Stimulated activated naive CD8-positive, alpha-beta T cell treated with anti-CD3 and anti-CD28 coated beads, Interleukin-15, amount 100 ng/mL, for 72 hours (primary cell): Measurements from ENCODE around the gene CNN2.
A peak's percentile ranks its signal among the peaks of the same experiment; 100 is the strongest.

Experiments
- ATAC-seq: fragments of 150-1000 bp; cut with Tn5 transposase; 2 replicates; pipeline ENCODE4 v1.10.0; 2021; ENCODE audit warnings: mild to moderate bottlenecking, moderate library complexity
- DNase-seq, 2 donors: peaks; one replicate each; pipeline ENCODE4 v3.0.0; 2021 to 2022
- H3K27ac Mint-ChIP-seq, 2 donors: one replicate each; pipeline ENCODE4 v1.8.0; 2022; ENCODE audit warnings: mild to moderate bottlenecking in 2 of 2, mixed read lengths in 2 of 2, moderate library complexity in 2 of 2
- H3K27me3 Mint-ChIP-seq: one replicate; pipeline ENCODE4 v1.8.0; 2022; ENCODE audit warnings: mixed read lengths
- H3K4me1 Mint-ChIP-seq: one replicate; pipeline ENCODE4 v1.8.0; 2022; ENCODE audit warnings: mild to moderate bottlenecking, mixed read lengths
- H3K4me3 Mint-ChIP-seq, 2 donors: one replicate each; pipeline ENCODE4 v1.8.0; 2022; ENCODE audit warnings: mild to moderate bottlenecking in 2 of 2, mixed read lengths in 2 of 2, moderate library complexity in 1 of 2
- H3K9me3 Mint-ChIP-seq, 2 donors: one replicate each; pipeline ENCODE4 v1.8.0; 2022; ENCODE audit warnings: mixed read lengths in 2 of 2

The CNN2 gene

GRCh38 chr19:1082165-1082927 is 55.9 kb downstream of the CNN2 start:
- Mint-ChIP-seq H3K27me3 (no peaks in the 10 kb centered on the region), H3K4me1 (peaks cover 93% of the 10 kb centered on the region), H3K4me3 (peak overlapping the region in 1 of 2 donors; percentile 29), H3K9me3 (no peaks in the 10 kb centered on the region), H3K27ac (peak overlapping the region in 1 of 2 donors; percentile 98)
- ATAC-seq = peak; percentile 71
- DNase-seq = peak; percentile 83 to 85

DNA sequence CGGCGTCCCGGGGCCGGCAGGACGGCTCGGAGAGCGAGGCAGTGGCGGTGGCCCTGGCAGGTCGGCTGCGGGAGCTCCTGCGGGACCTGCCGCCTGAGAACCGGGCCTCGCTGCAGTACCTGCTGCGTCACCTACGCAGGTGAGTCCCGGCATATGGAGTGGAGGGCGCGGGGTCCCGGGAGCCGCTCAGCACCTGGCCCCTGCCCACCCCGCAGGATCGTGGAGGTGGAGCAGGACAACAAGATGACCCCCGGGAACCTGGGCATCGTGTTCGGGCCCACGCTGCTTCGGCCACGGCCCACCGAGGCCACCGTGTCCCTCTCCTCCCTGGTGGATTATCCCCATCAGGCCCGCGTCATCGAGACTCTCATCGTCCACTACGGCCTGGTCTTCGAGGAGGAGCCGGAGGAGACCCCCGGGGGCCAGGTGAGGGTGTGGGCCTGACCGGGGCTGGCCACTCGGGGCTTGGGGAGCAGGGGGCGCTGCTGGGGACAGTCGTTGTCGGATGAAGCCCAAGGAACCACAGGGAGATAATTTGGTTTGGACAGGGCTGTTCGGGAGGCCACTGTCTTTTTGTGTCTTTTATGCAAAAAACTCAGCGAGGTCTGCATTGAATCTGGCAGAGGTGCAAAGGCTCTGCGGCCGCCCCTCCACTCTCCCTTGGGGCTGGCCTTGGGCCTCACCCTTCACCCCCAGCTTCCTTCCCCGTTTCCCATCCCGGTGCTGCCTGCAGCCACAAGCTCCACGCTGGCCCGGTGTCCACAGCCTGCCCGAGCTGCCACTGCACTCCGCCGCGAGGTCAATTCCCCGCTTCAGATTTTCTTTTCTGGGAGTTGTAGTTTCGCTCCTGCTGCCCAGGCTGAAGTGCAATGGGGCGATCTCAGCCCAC is 56.8 kb downstream of the CNN2 start:
- no peak for DNase-seq
- no peaks in the 10 kb centered on the region for H3K27me3 Mint-ChIP-seq

GRCh38 chr19:1084024-1084868 is 57.8 kb downstream of the CNN2 start:
- H3K9me3 Mint-ChIP-seq = no peaks in the 10 kb centered on the region
- DNase-seq = peak in 1 of 2 donors; percentile 35
- no peak for ATAC-seq
- H3K4me3 Mint-ChIP-seq = peak overlapping the region in 1 of 2 donors; percentile 37
- H3K27ac Mint-ChIP-seq = peak overlapping the region in 1 of 2 donors; percentile 96
- no peaks in the 10 kb centered on the region for H3K27me3 Mint-ChIP-seq
- peaks cover 99% of the 10 kb centered on the region for H3K4me1 Mint-ChIP-seq

More for the DNA sequence above, 56.8 kb downstream of the CNN2 start:
- Mint-ChIP-seq H3K4me1 (peaks cover 93% of the 10 kb centered on the region), H3K9me3 (no peaks in the 10 kb centered on the region), H3K27ac (peak overlapping the region in 1 of 2 donors; percentile 98), H3K4me3 (peak overlapping the region in 1 of 2 donors; percentile 37)
- no peak for ATAC-seq

- Mint-ChIP-seq H3K4me1 (peaks cover 99% of the 10 kb centered on the region), H3K27me3 (no peaks in the 10 kb centered on the region), H3K9me3 (no peaks in the 10 kb centered on the region), H3K4me3 (peak overlapping the region in 1 of 2 donors; percentile 29), H3K27ac (peak overlapping the region in 1 of 2 donors; percentile 93)
- DNase-seq (no peak), ATAC-seq (no peak)
These were observed 58.7 kb downstream of the CNN2 start for GRCh38 chr19:1085053-1085658.

DNA sequence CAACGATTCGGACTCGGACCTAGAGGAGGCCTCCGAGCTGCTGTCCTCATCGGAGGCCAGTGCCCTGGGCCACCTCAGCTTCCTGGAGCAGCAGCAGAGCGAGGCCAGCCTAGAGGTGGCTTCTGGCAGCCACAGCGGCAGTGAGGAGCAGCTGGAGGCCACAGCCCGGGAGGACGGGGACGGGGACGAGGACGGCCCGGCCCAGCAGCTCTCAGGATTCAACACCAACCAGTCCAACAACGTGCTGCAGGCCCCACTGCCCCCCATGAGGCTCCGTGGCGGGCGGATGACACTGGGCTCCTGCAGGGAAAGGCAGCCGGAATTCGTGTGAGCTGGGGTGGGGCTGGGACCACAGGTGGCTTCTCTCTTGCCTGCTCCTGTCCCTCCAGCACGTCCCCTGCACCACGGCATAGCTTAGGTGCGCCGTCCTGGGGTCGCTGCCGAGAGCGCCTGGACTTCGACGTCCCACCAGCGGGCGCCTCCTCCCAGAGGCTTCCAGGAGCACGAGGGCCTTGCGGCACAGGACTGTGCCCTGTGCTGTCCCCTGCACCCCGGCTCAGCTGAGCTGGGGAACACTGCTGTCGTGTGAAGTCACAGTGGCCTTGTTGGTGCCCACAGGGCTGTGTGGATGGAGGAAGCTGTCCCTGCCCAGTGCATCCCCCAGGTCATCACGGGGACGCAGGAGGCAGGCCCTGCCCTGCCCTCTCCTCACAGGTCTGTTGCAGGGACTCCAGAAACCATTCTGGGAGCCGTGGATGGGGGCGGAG is 59.5 kb downstream of the CNN2 start:
- Mint-ChIP-seq H3K27ac (peak overlapping the region in 1 of 2 donors; percentile 93), H3K4me1 (peaks cover 99% of the 10 kb centered on the region), H3K27me3 (no peaks in the 10 kb centered on the region), H3K4me3 (peak overlapping the region in 1 of 2 donors; percentile 29), H3K9me3 (no peaks in the 10 kb centered on the region)
- no peak for ATAC-seq
- DNase-seq = no peak

DNA sequence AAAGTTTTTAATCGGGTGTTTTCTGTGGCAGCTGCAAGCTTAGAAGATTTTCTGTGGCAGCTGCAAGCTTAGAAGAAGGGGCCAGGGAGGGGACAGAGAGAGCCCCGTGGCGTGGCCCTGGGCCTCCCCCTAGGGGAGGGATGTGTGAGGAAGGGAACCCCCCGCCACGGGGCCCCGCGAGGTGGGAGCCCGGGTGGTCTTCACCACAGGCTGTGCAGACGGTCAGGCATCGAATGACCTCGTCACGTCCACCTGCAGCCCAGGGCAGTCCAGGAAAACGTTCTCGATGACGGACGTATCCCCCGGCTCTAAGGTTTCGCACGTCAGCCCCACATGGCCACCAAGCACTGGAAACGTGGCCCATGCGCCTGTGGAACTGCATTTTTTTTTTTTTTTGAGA is 60.2 kb downstream of the CNN2 start:
- DNase-seq (no peak), ATAC-seq (no peak)
- no peaks in the 10 kb centered on the region for H3K9me3 Mint-ChIP-seq
- no peaks in the 10 kb centered on the region for H3K27me3 Mint-ChIP-seq
- peak overlapping the region in 1 of 2 donors; percentile 91 for H3K27ac Mint-ChIP-seq
- H3K4me3 Mint-ChIP-seq = peak overlapping the region in 1 of 2 donors; percentile 13
- peaks cover 99% of the 10 kb centered on the region for H3K4me1 Mint-ChIP-seq

DNA sequence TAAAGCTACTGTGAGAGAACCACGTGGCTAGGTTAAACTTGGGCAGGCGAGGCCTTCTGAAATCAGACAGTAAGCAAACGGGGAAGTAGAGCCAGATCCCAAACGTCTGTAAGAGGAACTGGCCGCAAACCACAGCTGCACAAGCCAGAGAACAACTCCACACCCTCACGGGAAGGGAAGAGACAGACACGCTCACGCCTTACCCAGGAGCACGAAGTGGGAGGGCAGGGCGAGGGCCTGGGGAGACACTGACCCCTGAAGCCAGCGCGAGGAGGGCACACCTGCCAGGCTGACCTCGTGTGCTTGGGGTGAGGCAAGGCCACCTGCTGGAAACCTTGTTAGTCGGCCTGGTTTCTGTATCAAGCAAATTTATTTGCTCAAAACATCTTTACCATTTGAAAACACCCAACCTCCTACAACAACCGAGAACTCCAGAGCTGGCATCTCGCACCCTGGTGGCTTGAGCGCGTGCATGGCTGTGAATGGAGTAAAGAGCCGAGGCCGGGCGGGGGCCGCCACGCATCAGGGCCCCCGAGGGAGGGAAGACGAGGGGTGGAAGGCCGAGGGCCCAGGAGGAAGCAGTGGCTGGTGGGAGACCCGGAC is 61.5 kb downstream of the CNN2 start:
- Mint-ChIP-seq H3K27ac (peak overlapping the region; percentile 87 to 94), H3K4me3 (peak overlapping the region; percentile 56 to 60)
- ATAC-seq = peak; percentile 19

DNA sequence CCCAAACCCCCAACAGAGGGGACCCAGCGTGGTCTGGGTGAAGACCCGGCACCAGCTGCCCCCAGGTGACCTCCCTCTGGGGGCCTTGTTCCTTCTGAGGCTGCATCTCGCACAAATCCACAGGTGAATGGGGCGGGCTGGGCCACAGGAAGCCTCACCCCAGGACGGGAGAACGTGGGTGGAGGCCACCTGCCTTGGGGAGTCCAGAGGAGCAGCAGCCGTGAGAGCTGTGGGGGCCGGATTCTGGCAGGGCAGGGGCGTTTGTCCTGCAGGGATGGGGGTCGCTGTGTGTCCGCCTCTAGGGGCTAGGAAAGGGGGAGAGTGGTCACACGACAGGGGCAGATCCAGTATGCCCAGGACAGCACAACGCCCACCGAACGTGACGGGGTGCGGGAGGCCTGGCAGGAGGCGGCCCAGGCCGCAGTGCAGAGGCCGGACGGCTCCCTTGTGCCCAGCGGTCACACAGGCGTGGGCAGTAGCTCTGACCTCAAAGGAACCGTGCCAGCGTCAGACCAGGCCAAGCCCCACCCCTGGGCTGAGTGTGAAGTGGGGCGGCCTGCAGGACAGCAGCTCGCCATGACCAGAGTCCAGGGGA is 62.1 kb downstream of the CNN2 start:
- DNase-seq (no peak), ATAC-seq (peak; percentile 6)
- peak overlapping the region; percentile 29 to 56 for H3K4me3 Mint-ChIP-seq
- no peaks in the 10 kb centered on the region for H3K9me3 Mint-ChIP-seq
- peaks cover 100% of the 10 kb centered on the region for H3K4me1 Mint-ChIP-seq
- peak overlapping the region in 1 of 2 donors; percentile 94 for H3K27ac Mint-ChIP-seq
- no peaks in the 10 kb centered on the region for H3K27me3 Mint-ChIP-seq

More for the DNA sequence above, 61.5 kb downstream of the CNN2 start:
- Mint-ChIP-seq H3K4me1 (peaks cover 100% of the 10 kb centered on the region), H3K9me3 (no peaks in the 10 kb centered on the region), H3K27me3 (no peaks in the 10 kb centered on the region)
- no peak for DNase-seq
